SIG-M5 (cell line): ENCODE measurements around the gene LAYN.

Experiments
- DNase-seq: peaks from one replicate; lab custom pipeline; 2025; lab: John Stamatoyannopoulos, UW

LAYN gene

GRCh38 chr11:111596319-111596718, 55.8 kb downstream of the LAYN start:
- DNase-seq, result no peak

- no peak for DNase-seq
These were observed 57.6 kb downstream of the LAYN start for GRCh38 chr11:111598148-111598547.

GRCh38 chr11:111598559-111598958, 58.0 kb downstream of the LAYN start:
- DNase-seq, result no peak

- no peak for DNase-seq
These were observed 61.1 kb downstream of the LAYN start for GRCh38 chr11:111601636-111601978.

GRCh38 chr11:111601979-111602864, 61.7 kb downstream of the LAYN start, which contains the start of gene SIK2:
Gene SIK2, plus strand, starts transcription at chr11:111602449. Its CDS starts 115 bp downstream, at chr11:111602564.
- peak; percentile 47 for DNase-seq

GRCh38 chr11:111602865-111603610, 62.5 kb downstream of the LAYN start:
- DNase-seq, result no peak

- no peak for DNase-seq
These were observed 63.2 kb downstream of the LAYN start for GRCh38 chr11:111603611-111604130.

GRCh38 chr11:111604392-111605009, 64.0 kb downstream of the LAYN start:
- no peak for DNase-seq

GRCh38 chr11:111605681-111606080, 65.2 kb downstream of the LAYN start:
- DNase-seq, result no peak

GRCh38 chr11:111606986-111607385, 66.5 kb downstream of the LAYN start:
- no peak for DNase-seq

GRCh38 chr11:111607751-111608150, 67.2 kb downstream of the LAYN start:
- DNase-seq, result no peak
